Fibroblast of skin of left quadriceps (primary cell): ENCODE measurements around the gene SKP1.
A peak's percentile ranks its signal among the peaks of the same experiment; 100 is the strongest.
"Not testable (repeated sequence)": the region's sequence is repeated elsewhere in the genome, so short reads cannot be mapped to it uniquely, and the experiment has no call there.

ENCODE experiments used
- DNase-seq, 2 experiments: peaks; one replicate each; pipeline ENCODE4 v3.0.0-alpha.2; 2013; ENCODE audit warnings: low read depth in 2 of 2

SKP1 gene

GRCh38 chr5:134177369-134178095 is 782 bp upstream of the SKP1 start:
- no peak for DNase-seq

DNA sequence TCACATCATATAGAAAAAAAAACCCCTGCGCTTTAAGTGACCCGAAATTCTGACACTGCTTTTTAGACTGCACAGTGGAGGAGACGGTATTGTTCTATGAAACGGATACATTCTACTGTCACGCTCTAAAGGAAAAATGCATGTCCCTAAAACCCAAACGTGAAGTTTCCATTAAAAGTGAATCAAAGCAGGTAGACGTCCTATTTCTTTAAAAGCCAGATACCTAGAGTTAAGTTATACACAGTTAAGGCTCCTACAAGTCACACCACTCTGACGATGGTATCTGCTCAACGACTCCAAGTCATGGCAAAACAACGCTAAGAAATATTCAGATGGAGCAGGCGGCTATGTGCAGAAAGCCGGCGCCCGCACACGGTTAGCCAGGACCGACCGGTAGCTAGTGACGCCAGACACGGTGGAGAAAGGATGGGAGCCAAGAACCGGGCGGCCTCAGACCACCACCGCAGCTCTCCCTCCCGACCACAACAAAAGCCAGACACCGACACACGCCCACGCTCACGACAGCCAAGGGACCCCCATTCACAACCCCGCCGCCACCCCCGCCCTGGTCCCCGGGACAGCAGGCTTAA is 734 bp downstream of the SKP1 start:
- DNase-seq = no peak

DNA sequence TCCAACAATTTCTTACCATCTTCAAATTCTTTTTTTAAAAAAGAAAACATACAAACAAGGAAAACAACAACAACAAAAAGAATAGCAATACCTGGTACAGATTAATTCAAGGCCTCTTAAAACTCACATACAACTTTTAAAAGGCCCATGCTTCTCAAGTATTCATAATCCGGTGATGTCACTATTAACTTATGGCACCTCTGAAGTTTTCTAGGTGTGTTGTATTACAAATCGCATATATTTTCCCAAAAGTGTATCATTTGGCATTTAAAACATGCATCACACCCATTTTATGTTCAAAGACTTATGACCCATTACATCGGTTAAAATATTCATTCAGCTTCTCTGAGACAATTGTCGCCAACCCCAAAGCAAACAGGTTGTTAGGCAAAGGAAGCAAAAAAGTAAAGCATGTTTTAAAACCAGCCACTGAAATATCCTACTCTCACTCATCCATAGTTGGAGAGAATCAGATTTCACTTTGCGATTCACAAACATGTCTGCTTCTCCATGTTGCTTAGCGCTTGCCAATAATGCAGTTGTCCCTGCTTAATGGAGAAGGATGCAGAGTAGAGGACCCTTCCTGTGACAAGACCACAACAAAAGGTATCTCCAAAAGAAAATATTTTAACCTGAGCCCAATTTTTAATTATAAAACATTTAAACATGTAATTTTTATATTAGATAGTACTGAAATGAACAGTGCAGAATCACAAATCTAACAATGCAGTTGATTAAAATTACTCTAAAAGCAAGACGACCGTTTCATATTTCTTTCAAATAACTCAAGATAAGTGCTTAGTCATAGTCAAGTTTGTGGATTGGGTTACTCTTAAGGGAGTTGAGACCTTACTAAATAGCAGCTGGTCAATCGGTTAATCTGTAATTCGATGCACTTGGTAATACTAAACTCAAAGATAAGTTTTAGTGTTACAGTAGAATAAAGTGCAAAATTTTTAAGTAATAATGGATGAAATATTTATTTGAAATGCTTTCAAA is 1.6 kb downstream of the SKP1 start:
- DNase-seq = no peak

DNA sequence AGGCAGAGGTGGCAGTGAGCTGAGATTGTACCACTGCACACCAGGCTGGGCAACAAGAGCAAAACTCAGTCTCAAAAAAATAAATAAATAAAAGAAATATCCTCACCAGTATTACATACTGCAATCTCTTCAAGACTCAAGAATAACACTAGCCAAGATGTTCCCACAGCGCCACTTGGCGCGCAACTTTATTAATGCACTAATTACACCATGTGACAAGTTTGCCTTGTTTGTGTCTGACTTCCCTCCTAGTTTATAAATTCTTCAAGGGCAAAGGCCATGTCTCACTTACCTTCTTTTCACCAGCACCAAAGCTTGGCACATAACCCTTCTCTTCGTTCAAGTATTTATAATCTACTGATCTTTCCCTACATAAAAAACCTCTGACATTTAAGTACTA is 4.8 kb downstream of the SKP1 start:
- DNase-seq = no peak

DNA sequence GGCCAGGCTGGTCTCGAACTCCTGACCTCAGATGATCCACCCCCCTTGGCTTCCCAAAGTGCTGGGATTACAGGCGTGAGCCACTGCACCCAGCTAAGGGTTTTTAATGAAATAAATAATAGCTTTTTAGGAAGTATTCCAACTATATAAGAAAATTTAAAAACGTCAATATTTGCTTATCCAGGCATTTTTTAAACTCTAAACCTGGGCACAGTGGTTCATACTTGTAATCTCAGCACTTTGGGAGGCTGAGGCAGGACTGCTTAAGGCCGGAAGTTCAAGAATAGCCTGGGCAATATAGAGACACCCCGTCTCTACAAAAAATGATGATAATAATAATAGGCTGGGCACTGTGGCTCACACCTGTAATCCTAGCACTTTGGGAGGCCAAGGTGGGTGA is 14.2 kb downstream of the SKP1 start:
- DNase-seq = no peak

DNA sequence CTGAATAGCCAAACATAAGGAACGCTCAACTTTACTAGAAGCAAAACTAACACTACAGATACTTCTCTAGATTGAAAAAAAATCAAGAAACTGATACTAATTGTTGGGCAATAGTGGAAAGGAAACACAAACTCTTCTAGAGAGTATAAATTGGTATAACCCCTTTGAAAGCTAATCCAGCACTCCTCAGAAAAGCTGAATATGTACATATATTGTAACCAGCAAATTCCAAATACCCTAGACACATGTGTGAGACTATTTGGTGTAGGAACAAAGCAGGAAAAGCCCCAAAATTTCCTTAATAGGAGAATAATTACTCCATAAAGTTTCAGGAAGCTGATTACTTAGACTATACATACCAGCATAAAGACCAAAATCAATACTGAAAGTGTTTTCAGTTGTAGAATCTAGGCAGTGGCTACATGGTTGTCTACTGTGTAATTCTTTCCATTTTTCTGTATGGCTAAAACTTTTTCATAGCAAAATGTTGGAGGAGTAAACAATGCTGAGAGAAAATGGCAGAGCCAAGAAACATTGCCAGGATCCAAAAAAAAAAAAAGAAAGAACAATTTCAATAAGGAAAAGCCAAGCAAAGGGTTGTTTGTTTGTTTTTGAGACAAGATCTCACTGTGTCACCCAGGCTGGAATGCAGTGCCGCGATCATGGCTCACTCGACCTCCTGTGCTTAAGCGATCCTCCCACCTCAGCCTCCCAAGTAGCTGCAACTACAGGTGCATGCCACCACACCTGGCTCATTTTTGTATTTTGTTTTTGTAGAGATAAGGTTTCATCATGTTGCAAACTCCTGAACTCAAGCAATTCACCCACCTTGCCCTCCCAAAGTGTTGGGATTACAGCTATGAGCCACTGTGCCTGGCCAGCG is 15.0 kb downstream of the SKP1 start:
- no peak for DNase-seq

- no peak for DNase-seq
Measured at GRCh38 chr5:134153657-134154056, 23.1 kb downstream of the SKP1 start.

DNA sequence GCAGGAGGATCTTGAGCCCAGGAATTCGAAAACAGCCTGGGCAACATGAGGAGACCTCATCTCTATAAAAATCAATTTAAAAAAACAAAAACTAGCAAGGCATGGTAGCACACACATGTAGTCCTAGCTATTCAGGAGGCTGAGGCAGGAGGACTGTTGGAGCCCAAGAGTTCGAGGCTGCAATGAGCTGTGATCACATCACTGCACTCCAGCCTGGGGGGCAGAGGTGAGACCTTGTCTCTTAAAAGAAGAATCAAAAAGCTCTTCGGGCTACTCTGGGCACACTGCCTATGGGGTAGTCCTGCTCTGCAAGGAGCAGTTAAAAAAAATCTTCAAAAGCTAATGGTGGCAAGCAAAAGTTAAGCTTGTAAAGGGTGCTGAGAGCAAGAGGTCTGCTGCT is 23.5 kb downstream of the SKP1 start:
- no peak for DNase-seq

GRCh38 chr5:134152173-134152832 is 24.4 kb downstream of the SKP1 start:
- not testable (repeated sequence) for DNase-seq

DNA sequence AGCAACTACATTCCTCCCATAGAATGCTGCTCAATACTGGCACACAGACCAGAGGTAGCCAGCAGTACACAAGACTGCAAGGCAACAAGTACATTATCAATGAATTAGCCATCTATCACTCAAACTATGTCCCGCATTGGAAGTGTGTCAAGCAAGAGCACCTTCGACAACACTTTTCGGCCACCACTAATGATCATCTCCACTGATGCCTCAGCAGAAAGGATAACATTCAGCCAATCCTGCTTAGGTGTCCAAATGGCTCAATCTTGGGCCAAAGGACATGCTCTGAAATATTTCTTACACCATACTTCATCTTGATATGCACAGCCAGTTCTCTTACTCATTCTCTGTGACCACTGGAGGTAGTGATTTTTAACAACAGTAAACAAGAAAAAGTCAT is 25.0 kb downstream of the SKP1 start:
- DNase-seq = no peak

DNA sequence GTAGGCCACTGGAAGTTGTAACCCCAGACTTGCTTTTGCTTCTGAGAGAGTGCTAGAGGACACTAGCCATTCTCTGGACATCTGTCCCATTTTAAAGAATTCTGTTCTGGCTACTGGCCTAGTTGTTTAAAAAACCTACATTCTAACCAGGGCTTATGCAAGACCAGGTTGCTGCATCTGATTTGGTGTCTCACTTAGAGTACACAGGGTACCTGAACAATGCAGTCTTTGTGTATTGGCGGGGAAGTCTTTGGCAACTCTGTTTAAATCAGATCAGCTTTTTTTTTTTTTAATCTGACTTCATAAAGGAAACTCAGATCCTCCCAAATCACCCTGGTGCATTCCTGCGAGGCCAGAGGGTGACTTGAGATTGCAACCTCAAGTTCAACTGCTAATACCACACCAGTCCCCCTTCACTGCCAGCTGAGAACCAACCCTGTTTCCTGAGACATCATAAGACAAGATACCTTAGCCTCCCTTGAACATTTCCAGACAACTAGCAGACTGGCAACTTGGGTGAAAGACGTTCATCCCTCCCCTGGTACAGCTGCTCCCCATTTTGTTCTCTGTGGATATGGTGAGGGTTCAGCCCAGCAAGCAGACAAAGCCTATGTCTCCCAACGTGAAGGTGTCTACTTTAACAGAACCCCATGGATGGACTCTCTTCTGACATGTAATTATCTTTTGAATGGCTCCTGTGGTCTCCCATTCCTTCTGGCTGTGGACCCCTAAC is 27.0 kb downstream of the SKP1 start:
- DNase-seq = no peak

- DNase-seq = no peak
Measured at GRCh38 chr5:134148986-134149539, 27.7 kb downstream of the SKP1 start.

DNA sequence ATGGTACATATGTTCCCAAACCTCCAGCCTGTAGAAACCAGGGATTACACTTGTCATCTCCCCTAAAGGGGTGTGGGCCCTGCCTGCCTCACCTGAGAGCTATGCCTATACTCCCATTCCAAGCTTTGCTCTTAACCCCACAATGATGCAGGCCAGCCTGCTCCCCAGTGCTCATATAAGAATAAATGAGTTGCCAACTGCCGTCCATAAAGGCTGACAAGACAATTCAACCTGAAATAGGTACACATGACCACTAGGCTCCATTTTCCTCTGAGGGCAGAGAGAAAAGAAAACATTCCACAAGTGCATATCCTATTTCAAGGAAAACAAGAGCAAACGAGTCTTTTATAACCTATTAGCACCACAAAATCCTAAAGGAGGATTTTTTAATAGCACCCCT is 28.4 kb downstream of the SKP1 start:
- DNase-seq = no peak

DNA sequence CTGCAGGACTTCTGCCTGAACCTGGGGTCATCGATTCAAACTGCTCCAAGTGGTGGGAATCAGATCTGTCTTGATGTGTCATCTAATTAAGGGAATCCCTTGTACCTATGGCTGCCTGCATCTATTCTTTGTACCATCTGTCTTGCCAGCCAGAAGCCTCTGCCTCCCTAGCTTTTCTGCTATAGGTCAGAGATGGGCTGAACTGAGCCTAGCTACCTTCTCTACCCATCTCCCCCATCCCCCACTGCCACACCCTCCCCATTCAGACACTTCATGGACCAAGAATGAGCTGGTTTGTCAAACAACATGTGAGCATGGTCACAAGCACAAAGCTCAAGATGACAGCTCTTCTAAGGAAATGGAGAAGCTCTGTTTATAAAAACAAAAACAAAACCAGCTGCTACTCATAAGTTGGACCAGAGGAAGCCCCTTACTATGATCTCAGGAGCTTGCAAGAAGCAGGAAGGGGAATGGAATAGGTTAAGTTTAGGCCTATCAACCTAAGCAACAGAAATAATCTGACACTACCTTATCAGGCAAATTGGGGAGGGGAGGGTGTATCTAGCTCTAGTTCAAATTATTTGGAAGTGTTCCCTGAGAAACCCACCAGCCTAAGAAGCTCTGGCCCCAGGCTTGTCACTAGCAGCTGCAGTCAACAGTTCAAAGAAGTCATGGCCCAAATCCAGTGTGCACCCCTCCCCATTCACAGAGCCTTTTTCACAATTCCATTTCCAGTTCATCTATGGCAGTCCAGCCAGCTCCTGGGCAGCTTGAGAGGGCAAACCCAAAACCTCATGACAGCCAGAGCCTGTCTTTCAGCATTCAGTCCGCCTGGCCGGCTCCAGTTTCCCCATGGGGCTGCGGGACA is 29.9 kb downstream of the SKP1 start:
- DNase-seq = no peak

- DNase-seq = peak; percentile 20 to 25
Measured at GRCh38 chr5:134145779-134146581, 30.8 kb downstream of the SKP1 start.

DNA sequence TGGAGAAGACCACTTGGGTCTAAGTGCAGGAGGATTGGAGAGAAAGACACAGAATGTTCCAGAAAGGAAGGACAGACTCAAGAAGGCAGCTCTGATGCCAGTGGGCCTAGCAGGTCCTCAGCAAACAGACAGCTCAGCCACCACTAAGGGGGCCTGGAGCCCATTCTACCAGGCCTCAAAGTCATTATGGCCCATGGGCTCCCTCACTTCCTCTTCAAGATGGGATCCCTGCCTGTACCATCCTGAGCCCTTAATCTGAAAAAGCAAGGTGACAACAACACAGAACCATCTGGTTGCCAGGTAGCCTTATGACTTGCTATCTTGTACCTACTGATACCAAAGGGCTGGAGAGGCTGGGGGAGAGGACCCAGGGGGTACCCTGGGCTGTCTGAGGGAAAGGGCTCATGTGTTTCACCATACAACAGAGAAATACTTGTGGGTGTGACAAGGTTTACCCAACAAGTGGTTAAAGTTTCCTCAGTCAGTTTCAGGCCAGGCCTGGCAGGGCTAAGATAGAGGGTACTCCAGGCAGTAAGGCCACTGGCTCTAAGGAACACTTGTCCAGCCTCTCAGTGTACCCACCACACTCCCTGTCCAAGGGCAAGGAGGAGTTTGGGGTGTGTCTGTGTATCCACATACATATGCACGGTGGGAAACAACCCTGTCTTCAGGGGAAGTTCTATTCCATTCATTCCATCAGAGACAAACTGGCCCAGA is 31.6 kb downstream of the SKP1 start:
- no peak for DNase-seq
